G401 (cell line): ENCODE results near the gene AGAP9. TPM values are rescaled to one million over a fixed set of nuclear protein-coding genes. Genes with fewer than 3 reads are reported as not detected.

Experiments
- total RNA-seq: library from RNA; depleted of rRNA; stranded (reverse); fragments of >200 nt; shearing (Covaris generic); gene quantifications from 2 replicates; pipeline ENCODE4 v1.2.3, GENCODE V29; 2014; rRNA removed

The AGAP9 gene
- total RNA-seq, 1 experiment from 2014 or later = 3.4 TPM

Other genes starting within 250 kb of the AGAP9 start
- not detected in 2 replicates for gene GDF10, start 223.4 kb downstream of the AGAP9 start, total RNA-seq
- not detected in 2 replicates for gene GDF2, start 201.2 kb downstream of the AGAP9 start, total RNA-seq
- gene RBP3, start 175.3 kb downstream of the AGAP9 start, total RNA-seq = not detected in 2 replicates
- not detected in 2 replicates for gene ZNF488, start 139.3 kb downstream of the AGAP9 start, total RNA-seq
- not detected in 2 replicates for gene ANXA8, start 39.5 kb downstream of the AGAP9 start, total RNA-seq
- gene FAM25G, start 31.9 kb downstream of the AGAP9 start, total RNA-seq = not detected in 2 replicates
- 0.06 TPM in 1 of 2 replicates, not detected in the other for gene SYT15B, start 240.0 kb upstream of the AGAP9 start, total RNA-seq